Measurements from ENCODE around the gene BCDIN3D. TPM values are rescaled to one million over a fixed set of nuclear protein-coding genes. Genes with fewer than 3 reads are reported as not detected.

The BCDIN3D gene
- total and polyA plus RNA-seq, 2 experiments from 2014 or later, result 3.7 to 4.2 TPM

DNA sequence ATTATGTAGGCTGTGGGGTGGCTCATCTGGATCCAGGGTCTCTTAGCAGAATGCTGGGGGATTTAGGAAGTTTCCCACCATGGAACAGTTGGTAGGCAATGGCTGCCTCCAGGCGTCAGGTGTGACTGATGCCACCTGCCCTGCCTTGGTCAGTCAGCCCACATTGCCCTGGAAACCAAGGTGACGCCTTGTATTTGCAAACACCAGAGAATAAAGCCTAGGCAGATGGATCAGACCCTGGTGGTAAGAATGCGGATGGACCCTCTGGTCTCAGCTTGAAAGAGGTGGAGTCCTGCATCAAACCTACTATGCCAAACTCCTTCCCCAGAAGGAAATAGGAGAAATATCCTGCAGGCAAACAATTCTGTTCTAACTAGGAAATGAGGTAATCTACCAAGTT lies 52.9 kb downstream of the BCDIN3D start:
- Histone ChIP-seq H3K27ac (no peak overlapping the region), H2AFZ (no peak overlapping the region), H3K9me2 (ENCODE audit: insufficient read depth) (no peaks in the 10 kb centered on the region), H3K27me3 (replicated peaks; ENCODE audit: insufficient read depth) (no peaks in the 10 kb centered on the region), H3F3A (ENCODE audit: insufficient read depth) (peaks cover 22% of the 10 kb centered on the region), H3K4me2 (ENCODE audit: unreplicated experiment) (no peak overlapping the region), H3K9me3 (ENCODE audit: low read depth) (no peaks in the 10 kb centered on the region), H3K36me3 (ENCODE audit: low read depth) (peaks cover 22% of the 10 kb centered on the region), H4K20me1 (ENCODE audit: insufficient read depth) (no peaks in the 10 kb centered on the region), H3K79me2 (ENCODE audit: insufficient read depth) (no peaks in the 10 kb centered on the region), H3K4me3 (no peak overlapping the region), H3K9ac (no peak overlapping the region), H3K4me1 (ENCODE audit: insufficient read depth) (peaks cover 5% of the 10 kb centered on the region; the same call in 1 of the 2 replicates)
- 98 to 100% methylated on average over 3 of the region's 3 CpGs for WGBS, 2 experiments (ENCODE audit: low coverage in 1 of 2, low lambda C conversion rate in 2 of 2, missing lambda C conversion rate in 2 of 2)
- in situ Hi-C loops (cut with MboI), result no loop called here
- no peak for DNase-seq
- TF ChIP-seq EZH2phosphoT487 (IDR thresholded peaks at IDR 0.05; ENCODE audit: insufficient read depth, low read depth) (no peak), EZH2 (IDR thresholded peaks at IDR 0.05; ENCODE audit: insufficient read depth, poor library complexity, severe bottlenecking) (no peak)

GRCh38 chr12:49787672-49788071 lies 55.2 kb downstream of the BCDIN3D start:
- peaks cover 22% of the 10 kb centered on the region for H3K36me3 ChIP-seq (ENCODE audit: low read depth)
- in situ Hi-C loops (cut with MboI), result no loop called here
- DNase-seq, result no peak
- H3K79me2 ChIP-seq (ENCODE audit: insufficient read depth), result no peaks in the 10 kb centered on the region
- no peaks in the 10 kb centered on the region for H3K9me3 ChIP-seq (ENCODE audit: low read depth)
- no peaks in the 10 kb centered on the region for H4K20me1 ChIP-seq (ENCODE audit: insufficient read depth)
- 100% methylated on average over 2 of the region's 2 CpGs for WGBS, 2 experiments (ENCODE audit: low coverage in 1 of 2, low lambda C conversion rate in 2 of 2, missing lambda C conversion rate in 2 of 2)
- no peaks in the 10 kb centered on the region for H3K27me3 ChIP-seq (replicated peaks; ENCODE audit: insufficient read depth)
- H3K4me2 ChIP-seq (ENCODE audit: unreplicated experiment), result no peak overlapping the region
- no peak overlapping the region for H3K27ac ChIP-seq
- no peak overlapping the region for H3K9ac ChIP-seq
- H3K9me2 ChIP-seq (ENCODE audit: insufficient read depth), result no peaks in the 10 kb centered on the region
- no peak overlapping the region for H3K4me3 ChIP-seq
- no peak for TF ChIP-seq EZH2 (IDR thresholded peaks at IDR 0.05; ENCODE audit: insufficient read depth, poor library complexity, severe bottlenecking)
- TF ChIP-seq EZH2phosphoT487 (IDR thresholded peaks at IDR 0.05; ENCODE audit: insufficient read depth, low read depth), result no peak
- H3K4me1 ChIP-seq (ENCODE audit: insufficient read depth), result peaks cover 20% of the 10 kb centered on the region
- H2AFZ ChIP-seq, result no peak overlapping the region
- H3F3A ChIP-seq (ENCODE audit: insufficient read depth), result peaks cover 31% of the 10 kb centered on the region

Other genes starting within 250 kb of the BCDIN3D start
- gene FAM186B, start 237.5 kb downstream of the BCDIN3D start, total RNA-seq (2014; rRNA removed; shearing (Covaris generic)), result 0.22 and 1.4 TPM in 2 replicates
- gene FAM186B, start 237.5 kb downstream of the BCDIN3D start, polyA plus RNA-seq (2016; fragmentation: Nextera tagmentation; extraction: Ambion mirVana), result 0.14 and 0.38 TPM in 2 replicates
- gene PRPF40B, start 219.5 kb downstream of the BCDIN3D start, total RNA-seq (2014; rRNA removed; shearing (Covaris generic)), result 9.9 and 10.2 TPM in 2 replicates
- gene PRPF40B, start 219.5 kb downstream of the BCDIN3D start, polyA plus RNA-seq (2016; fragmentation: Nextera tagmentation; extraction: Ambion mirVana), result 11.6 and 12.6 TPM in 2 replicates
- gene FMNL3, start 135.7 kb downstream of the BCDIN3D start, total RNA-seq (2014; rRNA removed; shearing (Covaris generic)), result 24.0 and 32.9 TPM in 2 replicates
- gene FMNL3, start 135.7 kb downstream of the BCDIN3D start, polyA plus RNA-seq (2016; fragmentation: Nextera tagmentation; extraction: Ambion mirVana), result 7.9 and 9.3 TPM in 2 replicates
- 461 and 510 TPM in 2 replicates for gene TMBIM6, start 101.5 kb downstream of the BCDIN3D start, total RNA-seq (2014; rRNA removed; shearing (Covaris generic))
- gene TMBIM6, start 101.5 kb downstream of the BCDIN3D start, polyA plus RNA-seq (2016; fragmentation: Nextera tagmentation; extraction: Ambion mirVana), result 889 and 891 TPM in 2 replicates
- gene NCKAP5L, start 14.7 kb downstream of the BCDIN3D start, total RNA-seq (2014; rRNA removed; shearing (Covaris generic)), result 28.4 and 28.8 TPM in 2 replicates
- 13.5 and 14.1 TPM in 2 replicates for gene NCKAP5L, start 14.7 kb downstream of the BCDIN3D start, polyA plus RNA-seq (2016; fragmentation: Nextera tagmentation; extraction: Ambion mirVana)
- gene FAIM2, start 60.8 kb upstream of the BCDIN3D start, total RNA-seq (2014; rRNA removed; shearing (Covaris generic)), result 0.86 and 2.8 TPM in 2 replicates
- gene FAIM2, start 60.8 kb upstream of the BCDIN3D start, polyA plus RNA-seq (2016; fragmentation: Nextera tagmentation; extraction: Ambion mirVana), result 4.6 and 5.3 TPM in 2 replicates
- not detected in 2 replicates for gene AQP2, start 107.6 kb upstream of the BCDIN3D start, total RNA-seq (2014; rRNA removed; shearing (Covaris generic))
- not detected in 2 replicates for gene AQP2, start 107.6 kb upstream of the BCDIN3D start, polyA plus RNA-seq (2016; fragmentation: Nextera tagmentation; extraction: Ambion mirVana)
- gene AQP5, start 118.8 kb upstream of the BCDIN3D start, total RNA-seq (2014; rRNA removed; shearing (Covaris generic)), result not detected in 2 replicates
- not detected in 2 replicates for gene AQP5, start 118.8 kb upstream of the BCDIN3D start, polyA plus RNA-seq (2016; fragmentation: Nextera tagmentation; extraction: Ambion mirVana)
- not detected in 2 replicates for gene AQP6, start 129.8 kb upstream of the BCDIN3D start, total RNA-seq (2014; rRNA removed; shearing (Covaris generic))
- gene AQP6, start 129.8 kb upstream of the BCDIN3D start, polyA plus RNA-seq (2016; fragmentation: Nextera tagmentation; extraction: Ambion mirVana), result not detected in 2 replicates
- gene RACGAP1, start 182.4 kb upstream of the BCDIN3D start, total RNA-seq (2014; rRNA removed; shearing (Covaris generic)), result 55.4 and 63.5 TPM in 2 replicates
- gene RACGAP1, start 182.4 kb upstream of the BCDIN3D start, polyA plus RNA-seq (2016; fragmentation: Nextera tagmentation; extraction: Ambion mirVana), result 35.4 and 35.7 TPM in 2 replicates
- 0.13 and 1.9 TPM in 2 replicates for gene ASIC1, start 214.5 kb upstream of the BCDIN3D start, total RNA-seq (2014; rRNA removed; shearing (Covaris generic))
- 0.95 and 1.4 TPM in 2 replicates for gene ASIC1, start 214.5 kb upstream of the BCDIN3D start, polyA plus RNA-seq (2016; fragmentation: Nextera tagmentation; extraction: Ambion mirVana)
- 41.9 and 48.3 TPM in 2 replicates for gene SMARCD1, start 242.2 kb upstream of the BCDIN3D start, total RNA-seq (2014; rRNA removed; shearing (Covaris generic))
- 6.4 and 8.2 TPM in 2 replicates for gene SMARCD1, start 242.2 kb upstream of the BCDIN3D start, polyA plus RNA-seq (2016; fragmentation: Nextera tagmentation; extraction: Ambion mirVana)

Measured in GM23248 (cell line).